ENCODE measurements around the gene OOSP2. TPM values are rescaled to one million over a fixed set of nuclear protein-coding genes. Genes with fewer than 3 reads are reported as not detected.

The OOSP2 gene
- total RNA-seq, 1 donor from 2014 or later: not detected

- no peak for DNase-seq (ENCODE audit: low read depth)
These were observed 38.5 kb downstream of the OOSP2 start for GRCh38 chr11:60078745-60079144.

- no peak for DNase-seq (ENCODE audit: low read depth)
These were observed 40.3 kb downstream of the OOSP2 start for GRCh38 chr11:60080535-60080934.

GRCh38 chr11:60084631-60085273, 44.5 kb downstream of the OOSP2 start:
- no peak for DNase-seq (ENCODE audit: low read depth)

- DNase-seq (ENCODE audit: low read depth): no peak
These were observed 45.7 kb downstream of the OOSP2 start for GRCh38 chr11:60085909-60086308.

- DNase-seq (ENCODE audit: low read depth): no peak
These were observed 47.0 kb downstream of the OOSP2 start for GRCh38 chr11:60087239-60087638.

- DNase-seq (ENCODE audit: low read depth): no peak
These were observed 48.2 kb downstream of the OOSP2 start, which contains the start of gene MS4A2 for GRCh38 chr11:60088364-60088763. MS4A2 (plus strand) TSS chr11:60088664; CDS start chr11:60088766, 102 bp downstream.

GRCh38 chr11:60095477-60096120, 55.4 kb downstream of the OOSP2 start:
- DNase-seq (ENCODE audit: low read depth): no peak

- DNase-seq (ENCODE audit: low read depth): no peak
These were observed 57.0 kb downstream of the OOSP2 start for GRCh38 chr11:60097189-60097588.

Other genes starting within 250 kb of the OOSP2 start
- 43.2 and 43.9 TPM in 2 replicates for gene MRPL16, start 229.6 kb upstream of the OOSP2 start, total RNA-seq
- not detected in 2 replicates for gene CBLIF, start 194.9 kb upstream of the OOSP2 start, total RNA-seq
- 1.9 TPM in 1 of 2 replicates, not detected in the other for gene TCN1, start 173.9 kb upstream of the OOSP2 start, total RNA-seq
- gene OOSP3, start 161.6 kb upstream of the OOSP2 start, total RNA-seq: not detected in 2 replicates
- 0.45 TPM in 1 of 2 replicates, not detected in the other for gene OOSP1, start 102.0 kb upstream of the OOSP2 start, total RNA-seq
- not detected in 2 replicates for gene OOSP4A, start 76.4 kb upstream of the OOSP2 start, total RNA-seq
- not detected in 2 replicates for gene OOSP4B, start 23.2 kb upstream of the OOSP2 start, total RNA-seq
- gene MS4A3, start 16.3 kb downstream of the OOSP2 start, total RNA-seq: not detected in 2 replicates
- gene MS4A2, start 48.3 kb downstream of the OOSP2 start, total RNA-seq: not detected in 2 replicates
- gene MS4A6A, start 142.7 kb downstream of the OOSP2 start, total RNA-seq: not detected in 2 replicates
- gene MS4A4E, start 202.7 kb downstream of the OOSP2 start, total RNA-seq: not detected in 2 replicates
- gene MS4A4A, start 240.3 kb downstream of the OOSP2 start, total RNA-seq: not detected in 2 replicates

Data from renal cortical epithelial cell (primary cell).